ENCODE measurements around the gene NCOA1.
"Not testable (repeated sequence)": the region's sequence is repeated elsewhere in the genome, so short reads cannot be mapped to it uniquely, and the experiment has no call there.

DNA sequence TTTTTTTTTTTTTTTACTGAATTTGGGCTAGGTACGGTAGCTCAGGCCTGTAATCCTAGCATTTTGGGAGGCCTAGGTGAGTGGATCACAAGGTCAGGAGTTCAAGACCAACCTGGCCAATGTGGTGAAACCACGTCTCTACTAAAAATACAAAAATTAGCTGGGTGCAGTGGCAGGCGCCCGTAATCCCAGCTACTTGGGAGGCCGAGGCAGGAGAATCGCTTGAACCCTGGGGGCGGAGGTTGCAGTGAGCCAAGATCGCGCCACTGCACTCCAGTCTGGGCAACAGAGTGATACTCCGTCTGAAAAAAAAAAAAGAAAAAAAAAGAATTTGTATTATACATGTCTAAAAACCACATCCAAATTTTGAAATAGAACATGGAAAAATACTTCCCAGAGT, 78.5 kb downstream of the NCOA1 start:
- TF ChIP-seq, protein P1, sequence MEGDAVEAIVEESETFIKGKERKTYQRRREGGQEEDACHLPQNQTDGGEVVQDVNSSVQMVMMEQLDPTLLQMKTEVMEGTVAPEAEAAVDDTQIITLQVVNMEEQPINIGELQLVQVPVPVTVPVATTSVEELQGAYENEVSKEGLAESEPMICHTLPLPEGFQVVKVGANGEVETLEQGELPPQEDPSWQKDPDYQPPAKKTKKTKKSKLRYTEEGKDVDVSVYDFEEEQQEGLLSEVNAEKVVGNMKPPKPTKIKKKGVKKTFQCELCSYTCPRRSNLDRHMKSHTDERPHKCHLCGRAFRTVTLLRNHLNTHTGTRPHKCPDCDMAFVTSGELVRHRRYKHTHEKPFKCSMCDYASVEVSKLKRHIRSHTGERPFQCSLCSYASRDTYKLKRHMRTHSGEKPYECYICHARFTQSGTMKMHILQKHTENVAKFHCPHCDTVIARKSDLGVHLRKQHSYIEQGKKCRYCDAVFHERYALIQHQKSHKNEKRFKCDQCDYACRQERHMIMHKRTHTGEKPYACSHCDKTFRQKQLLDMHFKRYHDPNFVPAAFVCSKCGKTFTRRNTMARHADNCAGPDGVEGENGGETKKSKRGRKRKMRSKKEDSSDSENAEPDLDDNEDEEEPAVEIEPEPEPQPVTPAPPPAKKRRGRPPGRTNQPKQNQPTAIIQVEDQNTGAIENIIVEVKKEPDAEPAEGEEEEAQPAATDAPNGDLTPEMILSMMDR (IDR thresholded peaks at IDR 0.05), result not testable (repeated sequence)
- not testable (repeated sequence) for TF ChIP-seq POLR2A (IDR thresholded peaks at IDR 0.05)
